SIG-M5 treated with dmso at 0.1 percent for 504 hours (cell line): ENCODE data around the gene TPCN2.

Source experiments
- DNase-seq: peaks from one replicate; lab custom pipeline; 2025; ENCODE audit not compliant: unreplicated experiment; lab: John Stamatoyannopoulos, UW

The TPCN2 gene

DNA sequence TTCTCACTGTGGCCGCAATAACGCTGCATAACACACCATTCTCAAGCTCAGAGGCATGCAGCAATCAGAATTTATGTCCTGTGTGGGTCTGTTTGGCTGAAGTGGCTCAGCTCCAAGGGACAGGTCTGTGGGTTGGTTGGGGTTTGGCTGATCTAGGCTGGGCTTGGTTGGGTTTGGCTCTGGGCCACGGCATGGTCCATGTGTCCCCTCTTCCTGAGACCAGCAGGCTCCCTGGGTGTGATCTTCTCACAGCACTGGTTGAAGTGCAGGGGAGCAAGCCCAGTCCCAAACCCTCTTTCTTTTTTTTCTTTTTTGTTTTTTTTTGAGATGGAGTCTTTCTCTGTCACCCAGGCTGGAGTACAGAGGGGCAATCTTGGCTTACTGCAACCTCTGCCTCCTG is 132.0 kb downstream of the TPCN2 start:
- no peak for DNase-seq

DNA sequence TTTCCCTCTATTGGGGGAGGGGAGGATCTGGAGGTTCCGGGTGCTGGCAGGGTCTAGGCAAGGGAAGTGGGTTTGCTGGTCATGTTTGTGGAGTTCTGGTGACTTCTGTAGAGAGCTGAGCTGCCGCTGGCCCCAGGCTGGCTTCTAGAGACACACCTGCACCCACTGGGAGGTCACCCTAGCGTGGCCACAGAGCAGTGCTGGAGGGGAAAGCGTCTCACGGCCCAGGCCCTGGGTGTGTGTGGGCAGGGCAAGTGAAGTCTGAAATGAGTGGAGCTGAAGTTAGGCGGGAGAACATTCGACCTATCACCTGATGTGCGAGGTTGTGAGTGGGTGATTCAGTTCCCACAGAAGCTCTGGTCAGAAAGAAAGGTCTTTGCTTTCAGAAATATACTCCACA is 134.9 kb downstream of the TPCN2 start:
- DNase-seq = no peak
